PC-3 (cell line): ENCODE results near the gene CHN1.

Experiments used
- EZH2 ChIP-seq: fragments of 300-600 bp; sonication (generic); IDR thresholded peaks from one replicate; pipeline ENCODE4 v1.6.1; 2017; ENCODE audit warnings: antibody characterized with exemption, mild to moderate bottlenecking, low read length; ENCODE audit not compliant: unreplicated experiment
- TF ChIP-seq, protein P1 (sequence below): fragments of 300-600 bp; sonication (generic); conservative IDR thresholded peaks from 2 replicates; pipeline ENCODE4 v1.5.1; 2017; ENCODE audit warnings: antibody characterized with exemption, low read depth, mild to moderate bottlenecking, low read length

DNA sequence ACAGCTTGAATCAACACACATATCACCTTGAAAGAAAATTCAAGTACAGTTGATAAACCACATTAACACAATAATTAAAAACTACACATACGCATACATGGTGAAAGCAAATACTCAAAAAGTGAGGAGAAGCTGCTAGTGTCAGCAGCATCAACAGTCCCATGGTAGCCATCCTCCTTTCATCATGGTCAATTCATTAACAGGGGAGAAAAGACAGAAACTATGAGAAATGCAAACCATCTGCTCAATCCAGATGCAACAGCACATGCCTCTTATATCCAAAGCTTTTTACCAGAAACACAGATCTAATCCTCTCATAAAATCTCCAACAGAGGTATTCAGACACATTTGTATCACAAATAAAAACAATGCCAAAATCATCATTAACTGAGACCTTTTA lies 159.0 kb downstream of the CHN1 start:
- TF ChIP-seq, protein P1, sequence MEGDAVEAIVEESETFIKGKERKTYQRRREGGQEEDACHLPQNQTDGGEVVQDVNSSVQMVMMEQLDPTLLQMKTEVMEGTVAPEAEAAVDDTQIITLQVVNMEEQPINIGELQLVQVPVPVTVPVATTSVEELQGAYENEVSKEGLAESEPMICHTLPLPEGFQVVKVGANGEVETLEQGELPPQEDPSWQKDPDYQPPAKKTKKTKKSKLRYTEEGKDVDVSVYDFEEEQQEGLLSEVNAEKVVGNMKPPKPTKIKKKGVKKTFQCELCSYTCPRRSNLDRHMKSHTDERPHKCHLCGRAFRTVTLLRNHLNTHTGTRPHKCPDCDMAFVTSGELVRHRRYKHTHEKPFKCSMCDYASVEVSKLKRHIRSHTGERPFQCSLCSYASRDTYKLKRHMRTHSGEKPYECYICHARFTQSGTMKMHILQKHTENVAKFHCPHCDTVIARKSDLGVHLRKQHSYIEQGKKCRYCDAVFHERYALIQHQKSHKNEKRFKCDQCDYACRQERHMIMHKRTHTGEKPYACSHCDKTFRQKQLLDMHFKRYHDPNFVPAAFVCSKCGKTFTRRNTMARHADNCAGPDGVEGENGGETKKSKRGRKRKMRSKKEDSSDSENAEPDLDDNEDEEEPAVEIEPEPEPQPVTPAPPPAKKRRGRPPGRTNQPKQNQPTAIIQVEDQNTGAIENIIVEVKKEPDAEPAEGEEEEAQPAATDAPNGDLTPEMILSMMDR: no peak
- TF ChIP-seq EZH2: no peak
